Amniotic stem cell (primary cell): ENCODE data around the gene HIRIP3.
"Not testable (repeated sequence)": the region's sequence is repeated elsewhere in the genome, so short reads cannot be mapped to it uniquely, and the experiment has no call there.

Experiments used
- DNase-seq: peaks from one replicate; lab custom pipeline; 2025; lab: John Stamatoyannopoulos, UW

HIRIP3 gene

DNA sequence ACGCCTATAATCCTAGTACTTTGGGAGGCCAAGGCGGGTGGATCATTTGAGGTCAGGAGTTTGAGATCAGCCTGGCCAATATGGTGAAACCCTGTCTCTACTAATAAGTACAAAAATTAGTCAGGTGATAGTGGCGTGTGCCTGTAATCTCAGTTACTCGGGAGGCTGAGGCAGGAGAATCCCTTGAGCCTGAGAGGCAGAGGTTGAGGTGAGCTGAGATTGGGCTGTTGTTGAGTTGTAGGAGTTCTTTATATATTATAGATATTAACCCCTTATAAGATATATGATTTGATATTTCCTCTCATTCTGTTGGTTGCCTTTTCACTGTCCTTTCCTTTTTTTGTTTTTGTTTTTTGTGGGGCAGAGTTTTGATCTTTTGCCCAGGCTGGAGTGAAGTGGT lies 35.6 kb downstream of the HIRIP3 start:
- DNase-seq: not testable (repeated sequence)

DNA sequence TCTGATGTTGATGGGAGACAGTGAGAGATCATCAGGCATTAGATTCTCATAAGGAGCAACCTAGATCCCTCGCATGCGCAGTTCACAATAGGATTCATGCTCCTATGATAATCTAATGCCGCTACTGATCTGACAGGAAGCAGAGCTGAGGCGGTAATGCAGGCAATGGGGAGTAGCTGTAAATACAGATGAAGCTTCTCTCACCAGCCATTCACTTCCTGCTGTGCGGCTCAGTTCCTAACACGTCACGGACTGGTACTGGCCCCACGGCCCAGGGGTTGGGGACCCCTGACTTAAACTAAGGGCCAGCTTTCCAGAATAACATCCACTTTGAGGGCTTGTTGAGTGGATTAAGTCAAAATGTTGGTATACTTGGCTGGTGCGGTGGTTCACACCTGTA lies 36.1 kb downstream of the HIRIP3 start:
- DNase-seq: no peak

DNA sequence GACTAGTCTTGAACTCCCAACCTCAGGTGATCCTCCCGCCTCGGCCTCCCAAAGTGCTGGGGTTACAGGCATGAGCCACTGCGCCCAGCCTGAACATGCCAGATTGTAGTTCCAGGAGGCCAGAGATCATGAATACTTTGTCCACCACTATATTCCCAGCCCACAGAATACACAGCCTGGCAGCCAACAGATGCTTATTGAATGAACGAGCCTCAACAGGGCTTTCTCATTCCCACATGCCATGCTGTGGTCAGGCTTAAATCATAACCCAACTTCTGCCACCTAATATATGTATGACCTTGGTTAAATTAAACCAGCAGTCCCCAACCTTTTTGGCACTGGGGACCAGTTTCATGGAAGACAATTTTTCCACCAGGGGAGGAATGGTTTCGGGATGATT lies 36.7 kb downstream of the HIRIP3 start:
- DNase-seq: no peak

DNA sequence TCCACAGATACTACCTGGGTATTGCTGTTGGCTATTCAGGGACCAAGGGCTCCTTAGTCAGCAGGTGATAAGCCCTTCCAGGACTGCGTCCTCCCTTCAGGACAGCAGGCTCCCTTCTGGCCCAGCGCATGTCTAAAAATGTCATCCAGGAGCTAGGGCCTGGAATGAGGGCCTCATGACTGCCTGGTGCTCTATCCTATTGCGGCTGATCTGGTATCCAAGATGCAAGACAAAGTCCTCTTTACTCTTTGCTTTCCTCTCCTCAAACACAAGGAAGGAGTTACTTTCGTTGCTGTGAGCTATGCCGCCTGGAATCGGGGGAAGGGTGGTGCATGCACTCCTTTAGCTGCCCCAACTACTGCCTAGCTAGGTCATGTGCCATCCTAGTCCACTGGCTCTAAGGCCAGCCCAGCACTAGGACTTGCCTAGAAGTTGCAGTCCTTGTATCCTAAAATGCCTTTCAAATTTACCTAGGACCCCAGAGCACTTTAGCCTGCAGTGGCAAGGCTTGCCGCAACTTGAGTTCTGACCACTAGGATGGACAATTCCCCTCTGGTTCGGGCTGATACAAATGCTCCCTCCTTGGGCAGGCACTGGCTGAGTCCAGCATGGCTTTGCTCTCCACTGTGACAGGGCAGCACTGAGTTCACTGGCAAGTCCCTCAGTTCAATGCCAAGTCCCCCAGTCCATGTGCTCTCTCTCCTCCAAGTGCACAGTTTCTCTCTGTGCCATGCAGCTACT lies 43.6 kb downstream of the HIRIP3 start:
- no peak for DNase-seq

DNA sequence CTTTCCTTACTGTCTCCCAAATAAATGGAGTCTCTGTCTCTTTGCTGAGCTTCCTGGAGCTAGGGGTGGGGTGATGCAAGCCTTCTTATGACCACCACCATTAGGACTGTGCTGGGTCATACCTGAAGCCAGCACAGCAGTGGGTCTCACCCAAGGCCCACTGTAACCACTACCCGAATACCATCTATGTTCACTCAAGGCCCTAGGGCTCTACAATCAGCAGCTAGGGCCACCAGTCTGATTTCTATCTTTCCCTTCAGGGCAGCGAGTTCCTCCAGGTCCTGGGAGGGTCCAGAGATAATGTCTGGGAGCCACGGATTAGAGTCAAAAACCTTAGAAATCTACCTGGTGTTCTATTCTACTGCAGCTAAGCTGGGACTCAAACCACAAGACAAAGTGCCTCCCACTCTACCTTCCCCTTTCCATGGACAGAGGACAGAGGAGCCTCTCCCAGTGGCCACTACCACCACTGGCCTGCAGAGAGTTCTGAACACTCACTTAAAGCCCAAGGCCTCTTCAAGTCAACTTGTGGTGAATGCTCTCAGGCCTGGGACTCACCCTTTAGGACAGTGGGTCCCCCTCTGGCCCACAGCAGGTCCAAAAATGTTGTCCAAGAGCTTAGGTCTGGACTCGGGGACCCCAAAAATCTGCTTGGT lies 44.5 kb downstream of the HIRIP3 start:
- DNase-seq: no peak

DNA sequence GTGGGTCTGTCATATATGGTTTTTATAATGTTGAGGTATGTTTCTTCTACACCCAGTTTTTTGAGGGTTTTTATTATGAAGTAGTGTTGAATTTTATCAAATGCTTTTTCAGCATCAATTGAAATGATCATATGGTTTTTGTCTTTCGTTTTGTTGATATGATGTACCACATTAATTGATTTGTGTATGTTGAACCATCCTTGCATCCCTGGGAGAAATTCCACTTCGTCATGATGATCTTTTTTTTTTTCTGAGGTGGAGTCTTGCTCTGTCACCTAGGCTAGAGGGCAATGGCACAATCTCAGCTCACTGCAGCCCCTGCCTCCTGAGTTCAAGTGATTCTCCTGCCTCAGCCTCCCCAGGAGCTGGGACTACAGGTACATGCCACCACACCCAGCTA lies 47.5 kb downstream of the HIRIP3 start:
- DNase-seq: no peak

DNA sequence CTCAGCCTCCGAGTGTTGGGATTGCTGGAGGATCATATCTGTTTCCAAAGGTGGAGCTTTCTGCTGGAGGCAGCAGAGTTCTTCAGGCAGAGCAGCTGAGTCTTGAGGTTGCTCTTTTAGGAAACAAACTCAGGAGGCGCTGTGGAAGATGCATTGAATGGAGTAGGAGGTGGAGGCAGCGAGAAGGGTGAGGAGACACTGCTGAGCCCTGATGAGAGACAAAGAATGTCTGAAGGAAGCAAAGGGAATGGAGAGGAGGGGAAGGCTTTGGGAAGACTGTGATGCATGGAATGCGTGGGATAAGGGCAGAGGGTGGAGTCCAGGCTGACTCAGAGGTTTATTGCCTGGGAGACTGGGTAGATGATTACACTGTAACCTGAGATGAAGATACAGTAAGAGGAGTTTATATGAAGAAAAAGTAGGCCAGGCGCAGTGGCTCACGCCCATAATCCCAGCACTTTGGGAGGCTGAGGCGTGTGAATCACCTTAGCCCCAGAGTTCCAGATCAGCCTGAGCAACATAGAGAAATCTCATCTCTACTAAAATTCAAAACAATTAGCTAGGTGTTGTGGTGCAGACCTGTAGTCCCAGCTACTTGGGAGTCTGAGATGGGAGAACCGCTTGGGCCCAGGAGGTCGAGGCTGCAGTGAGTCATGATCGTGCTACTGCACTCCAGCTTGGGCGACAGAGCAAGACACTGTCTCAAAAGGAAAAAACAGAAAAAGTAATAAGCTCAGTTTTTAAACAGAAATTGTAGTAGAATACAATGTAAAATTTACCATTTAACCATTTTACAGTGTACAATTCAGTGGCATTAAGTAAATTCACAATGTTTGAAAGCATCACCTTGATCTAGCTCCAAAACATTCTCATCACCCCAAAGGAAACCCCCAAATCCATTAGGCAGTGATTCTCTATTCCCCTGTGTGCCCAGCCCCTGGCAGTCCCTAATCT lies 51.3 kb downstream of the HIRIP3 start:
- DNase-seq: peak; percentile 94
